Hematopoietic multipotent progenitor cell treated with erythropoietin and hydrocortisone succinate and interleukin-3 and kit ligand, for 6 days (in vitro differentiated cells): ENCODE measurements around the gene FER.
"Not testable (repeated sequence)": the region's sequence is repeated elsewhere in the genome, so short reads cannot be mapped to it uniquely, and the experiment has no call there.

Source experiments
- DNase-seq: peaks from one replicate; pipeline ENCODE4 v3.0.0-alpha.2; 2015

FER gene

DNA sequence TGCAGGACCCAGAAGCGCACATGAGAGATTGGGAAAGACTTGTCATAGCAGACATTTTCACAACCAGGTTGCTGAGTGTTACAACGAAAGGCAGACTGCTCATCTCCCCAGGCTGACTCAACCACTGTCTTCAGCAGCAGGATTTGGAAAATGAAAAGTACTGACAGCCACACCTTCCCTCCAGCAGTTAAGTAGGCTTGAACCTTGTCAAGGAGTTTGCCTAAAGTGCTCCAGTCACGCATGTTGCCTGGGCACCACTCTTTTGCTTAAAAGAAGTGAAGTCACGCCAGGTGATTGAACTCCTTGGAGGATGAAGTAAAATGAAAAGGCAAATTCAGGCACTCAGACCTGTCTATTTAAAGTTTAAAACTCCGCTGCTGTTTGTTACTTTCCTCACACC, 304.5 kb downstream of the FER start:
- DNase-seq, result not testable (repeated sequence)

DNA sequence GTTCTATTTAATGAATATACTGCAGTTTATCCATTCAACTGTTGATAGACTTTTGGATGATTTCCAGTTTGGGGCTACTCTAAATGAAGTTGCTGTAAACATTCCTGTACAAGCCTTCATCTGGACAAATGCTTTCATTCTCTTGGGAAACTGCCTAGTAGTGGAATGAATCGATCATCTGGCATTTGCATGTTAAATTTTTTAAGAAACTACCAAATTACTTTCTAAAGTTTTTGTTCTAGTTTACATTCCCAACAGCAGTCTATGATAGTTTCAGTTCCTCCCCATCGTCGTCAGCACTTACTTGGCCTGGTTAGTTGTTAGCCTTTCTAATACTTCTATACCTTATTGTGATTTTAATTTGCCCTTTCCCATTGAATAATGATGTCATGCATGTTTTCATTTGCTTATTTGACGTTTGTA, 306.3 kb downstream of the FER start:
- DNase-seq, result no peak

DNA sequence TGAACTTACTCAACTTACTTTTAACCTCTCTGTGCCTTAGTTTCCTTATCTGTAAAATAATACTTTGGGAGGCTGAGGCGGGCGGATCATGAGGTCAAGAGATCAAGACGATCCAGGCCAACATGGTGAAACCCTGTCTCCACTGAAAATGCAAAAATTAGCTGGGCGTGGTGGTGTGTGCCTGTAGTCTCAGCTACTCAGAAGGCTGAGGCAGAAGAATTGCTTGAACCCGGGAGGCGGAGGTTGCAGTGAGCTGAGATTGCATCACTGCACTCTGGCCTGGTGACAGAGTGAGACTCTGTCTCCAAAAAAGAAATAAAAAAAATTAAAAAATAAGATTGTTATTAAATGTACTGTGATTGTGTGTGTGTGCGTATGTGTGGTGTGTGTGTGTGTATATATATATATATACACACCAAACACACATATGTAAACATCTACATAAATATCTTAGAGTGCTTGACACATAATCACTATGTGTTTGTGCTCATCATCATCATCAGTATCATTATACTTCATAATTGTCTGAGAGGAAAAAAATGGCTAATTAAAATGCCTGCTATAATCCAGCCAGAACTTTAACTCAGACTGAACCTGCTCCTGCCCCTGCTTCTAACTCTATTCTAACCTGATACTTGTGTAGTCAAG, 312.8 kb downstream of the FER start:
- DNase-seq, result no peak

DNA sequence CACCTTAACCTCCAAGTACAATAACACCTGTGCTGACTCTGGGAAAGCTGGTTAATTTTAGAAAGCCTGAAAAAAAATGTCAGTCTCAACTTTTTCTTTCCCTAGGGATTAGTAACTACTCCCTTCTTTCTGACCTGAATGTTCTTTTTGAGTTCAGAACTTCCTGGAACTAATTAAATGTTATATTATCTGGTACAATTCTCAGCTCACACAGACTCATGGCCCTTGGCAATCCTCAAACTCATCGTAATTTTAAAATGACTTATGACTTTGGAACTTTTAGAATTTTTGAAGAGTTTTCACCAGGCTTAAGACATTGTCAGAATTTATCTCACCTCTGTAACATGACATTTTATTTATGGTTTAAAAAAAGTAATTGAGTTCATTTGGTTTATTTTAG, 315.0 kb downstream of the FER start:
- no peak for DNase-seq

DNA sequence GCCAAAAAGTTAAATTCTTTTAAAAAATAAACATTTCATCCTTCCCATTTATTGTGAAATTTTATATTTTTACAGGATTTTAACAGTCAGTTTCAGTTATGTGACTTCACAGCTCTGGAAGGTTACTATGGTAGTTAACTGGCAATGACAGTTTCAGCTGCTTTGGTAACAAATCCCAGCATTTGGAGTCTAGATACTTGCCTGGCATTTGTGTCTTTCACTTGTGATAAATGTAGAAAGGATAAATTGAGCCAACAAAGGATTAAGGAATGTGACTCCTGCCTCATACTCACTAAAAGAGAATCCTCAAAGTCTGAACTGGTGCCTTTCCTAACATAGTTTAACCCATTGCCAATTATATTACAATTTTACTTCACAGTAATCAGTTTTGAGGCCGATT, 315.5 kb downstream of the FER start:
- DNase-seq, result no peak

DNA sequence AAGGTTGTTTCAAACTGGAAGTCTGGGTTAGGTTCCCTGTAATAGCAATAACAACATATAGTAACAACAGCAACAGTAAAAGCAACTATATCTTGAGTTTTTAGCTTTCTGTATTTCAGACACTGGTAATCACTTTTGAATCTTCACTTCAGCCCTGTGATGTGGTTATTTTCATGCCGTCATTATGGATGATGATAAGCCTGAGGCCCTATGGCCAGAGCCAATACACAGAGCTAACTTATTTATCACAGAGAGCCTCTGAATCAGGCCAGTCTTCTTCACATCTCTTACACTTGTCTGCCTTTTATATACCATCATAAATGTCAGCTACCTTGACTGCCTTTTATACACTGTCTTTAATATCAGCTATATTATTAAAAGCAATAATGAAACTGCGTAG, 329.0 kb downstream of the FER start:
- no peak for DNase-seq

DNA sequence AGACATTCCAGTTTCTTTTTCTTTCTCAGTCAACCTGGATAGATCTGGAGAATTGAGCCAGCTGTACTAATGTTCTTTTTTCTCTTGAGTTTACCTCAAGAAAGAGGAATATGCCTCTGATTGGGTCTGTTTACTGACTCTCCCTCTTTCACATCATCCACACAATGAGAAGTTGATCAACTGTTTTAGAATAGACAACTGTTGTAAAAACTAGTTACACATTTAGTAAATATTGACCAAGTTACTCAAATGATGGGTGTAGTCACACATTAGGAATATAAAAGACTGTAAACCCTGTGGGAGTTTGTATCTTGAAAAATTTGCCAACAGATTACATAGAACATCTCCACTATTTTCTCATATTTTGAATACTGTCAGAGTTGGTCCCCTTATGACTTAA, 330.8 kb downstream of the FER start:
- no peak for DNase-seq

DNA sequence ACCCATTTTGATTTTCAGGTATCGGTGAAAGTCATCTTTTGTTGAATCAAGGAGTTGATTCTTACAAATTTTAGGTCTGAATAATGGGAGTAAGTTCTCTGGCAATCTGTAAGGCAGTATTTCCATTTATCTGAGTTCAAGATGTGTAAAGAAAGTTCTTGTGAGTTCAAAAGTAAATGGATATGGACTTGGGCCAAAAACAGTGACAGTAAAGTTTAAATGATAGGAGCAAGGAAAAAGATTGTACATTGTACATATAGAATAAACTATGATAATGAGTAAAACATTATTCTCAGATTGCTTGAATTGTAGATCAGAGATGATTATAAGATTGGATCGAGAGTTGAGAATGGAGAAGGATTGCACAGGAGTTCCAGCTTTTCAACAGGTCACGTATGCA, 332.8 kb downstream of the FER start:
- DNase-seq, result no peak

DNA sequence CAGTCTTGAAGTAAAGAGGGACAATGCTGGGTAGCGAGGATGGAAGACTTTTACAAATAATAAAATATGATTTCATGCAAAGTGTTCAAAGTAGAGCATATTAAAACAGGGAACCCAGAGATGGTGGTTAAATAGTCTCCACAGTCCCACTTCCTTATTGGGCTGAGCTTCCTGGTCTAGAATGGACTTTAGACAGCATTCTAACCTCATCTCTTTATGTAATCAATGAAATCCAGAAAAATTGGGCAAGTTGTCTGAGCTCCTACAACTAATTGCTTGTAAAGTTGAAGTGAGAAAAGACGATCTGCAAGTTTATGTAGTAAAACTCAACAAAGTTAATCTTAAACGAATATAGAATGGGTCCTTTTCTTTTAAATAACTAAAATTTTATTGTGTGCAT, 333.2 kb downstream of the FER start:
- DNase-seq, result no peak

DNA sequence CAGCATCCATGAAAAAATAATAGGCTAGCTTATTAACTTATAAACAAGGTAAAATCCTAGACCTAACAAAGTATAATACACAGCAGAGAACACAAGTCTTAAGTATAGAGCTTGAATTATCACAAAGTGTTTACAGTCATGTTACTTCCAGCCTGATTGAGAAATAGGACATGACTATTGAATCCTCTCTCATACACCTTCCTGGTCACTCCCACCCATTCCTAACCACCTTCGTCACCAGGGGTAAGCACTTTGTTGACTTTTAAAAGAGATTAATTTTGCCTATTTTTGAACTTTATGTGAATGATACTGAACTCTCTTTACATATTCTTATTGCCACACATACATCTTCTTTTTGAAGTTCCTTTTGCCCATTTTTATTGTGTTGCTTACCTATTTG, 336.2 kb downstream of the FER start:
- DNase-seq, result no peak

DNA sequence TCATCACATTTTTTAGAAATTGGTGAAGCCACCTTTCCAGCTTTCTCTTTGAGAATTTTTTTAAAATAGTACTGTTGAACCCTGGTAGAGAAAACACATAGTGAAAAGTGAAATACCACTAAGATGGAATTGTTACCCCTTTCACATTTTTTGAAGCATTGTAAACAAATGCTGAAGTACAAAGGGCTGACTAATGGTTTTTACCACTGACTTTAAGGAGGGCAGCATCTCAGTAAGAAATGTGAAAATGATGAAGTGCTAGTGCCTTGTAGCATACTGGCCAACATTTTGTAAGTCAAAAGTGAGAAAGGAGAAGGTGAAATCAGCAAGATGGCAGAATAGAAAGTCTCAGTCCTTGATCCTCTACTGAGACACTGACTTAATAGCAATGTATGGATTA, 341.5 kb downstream of the FER start:
- no peak for DNase-seq

DNA sequence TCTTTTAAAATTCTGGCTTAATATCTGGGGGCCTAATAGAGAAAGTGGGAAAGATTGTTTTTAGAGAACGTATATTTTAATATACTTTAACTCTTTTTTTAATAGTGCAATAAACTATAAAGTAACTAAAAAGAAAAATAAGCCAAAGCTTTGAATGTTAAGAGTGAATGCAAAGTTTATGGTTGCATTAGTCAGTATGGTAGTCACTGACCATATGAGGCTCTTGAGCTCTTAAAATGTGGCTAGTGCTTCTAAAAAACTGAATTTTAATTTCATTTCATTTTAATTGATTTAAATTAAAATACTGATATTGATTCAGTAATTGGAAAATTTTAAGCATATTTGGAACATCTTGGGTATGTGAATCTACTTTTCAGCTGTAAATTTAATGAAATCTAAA, 351.4 kb downstream of the FER start:
- no peak for DNase-seq

DNA sequence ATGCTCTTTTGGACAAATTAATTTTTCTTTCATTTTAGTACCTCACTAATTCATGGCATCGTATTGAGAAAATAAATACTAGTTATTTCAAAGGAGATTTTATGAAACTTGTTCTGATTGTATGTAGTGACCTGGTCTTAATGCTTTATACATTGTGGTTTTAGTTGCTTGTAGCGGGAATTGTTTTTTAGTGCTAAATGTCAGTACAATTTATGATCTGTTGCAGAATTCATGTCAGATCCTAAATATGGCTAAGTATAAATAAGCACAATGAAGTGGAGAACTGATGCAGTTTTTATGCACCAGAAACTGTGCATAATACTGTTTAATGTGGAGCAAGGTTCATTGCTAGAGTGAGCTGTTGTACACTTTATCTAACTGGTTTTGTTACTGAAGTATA, 353.3 kb downstream of the FER start:
- no peak for DNase-seq

DNA sequence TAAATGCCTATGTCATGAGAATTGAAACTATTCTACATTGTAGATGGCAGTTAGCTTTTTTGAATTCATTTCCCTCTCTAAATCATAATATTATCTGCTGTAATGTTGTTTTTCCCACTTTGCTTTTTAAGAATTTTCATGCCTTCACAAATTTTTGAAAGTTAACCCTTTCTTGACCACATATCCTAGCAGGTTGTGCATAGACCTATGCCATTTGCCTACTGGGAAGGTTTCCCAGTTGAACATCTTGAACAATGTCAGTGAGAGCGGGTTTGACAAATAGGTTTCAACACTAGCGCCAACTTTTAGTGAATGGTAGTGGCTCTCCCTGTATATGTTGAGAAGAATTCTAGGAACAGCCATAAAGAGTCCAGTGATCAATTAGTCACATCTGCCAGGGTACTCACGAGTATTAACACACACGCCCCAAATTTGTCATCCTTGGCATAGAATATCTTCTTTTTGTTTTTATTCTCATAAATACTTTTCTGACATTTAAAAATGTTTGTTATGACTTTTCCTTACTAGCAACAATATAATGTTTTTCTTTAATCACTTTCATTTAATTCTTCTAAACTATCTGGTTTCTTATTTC, 354.5 kb downstream of the FER start:
- no peak for DNase-seq

DNA sequence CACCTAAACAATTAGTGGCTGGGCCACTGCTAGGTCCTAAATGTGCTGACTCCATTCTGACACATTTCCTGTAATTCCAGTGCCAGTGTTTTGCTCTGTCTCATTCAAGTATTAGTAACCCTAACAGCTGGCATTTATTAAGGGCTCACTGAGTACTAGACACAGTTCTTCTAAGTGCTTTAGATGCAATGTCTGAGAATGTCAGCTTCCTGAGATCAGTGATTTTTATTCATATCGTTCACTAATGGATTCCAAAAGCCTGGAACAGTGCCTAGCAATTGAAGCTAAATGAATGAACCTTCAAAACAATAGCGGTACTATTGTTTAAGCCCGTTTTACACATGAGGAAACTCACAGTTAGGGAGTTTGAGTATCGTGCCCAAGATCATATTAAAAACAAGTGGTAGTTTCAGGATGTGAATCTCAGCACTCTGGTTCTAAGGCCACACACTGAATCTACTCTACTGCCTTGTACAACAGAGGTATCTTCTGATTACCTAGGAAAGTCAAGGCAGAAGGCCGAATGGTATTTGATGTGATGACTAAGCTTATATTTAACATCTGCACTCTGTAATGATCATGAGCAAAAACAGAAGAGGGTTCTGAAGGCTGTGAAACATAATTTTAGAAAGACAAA, 358.1 kb downstream of the FER start:
- no peak for DNase-seq

DNA sequence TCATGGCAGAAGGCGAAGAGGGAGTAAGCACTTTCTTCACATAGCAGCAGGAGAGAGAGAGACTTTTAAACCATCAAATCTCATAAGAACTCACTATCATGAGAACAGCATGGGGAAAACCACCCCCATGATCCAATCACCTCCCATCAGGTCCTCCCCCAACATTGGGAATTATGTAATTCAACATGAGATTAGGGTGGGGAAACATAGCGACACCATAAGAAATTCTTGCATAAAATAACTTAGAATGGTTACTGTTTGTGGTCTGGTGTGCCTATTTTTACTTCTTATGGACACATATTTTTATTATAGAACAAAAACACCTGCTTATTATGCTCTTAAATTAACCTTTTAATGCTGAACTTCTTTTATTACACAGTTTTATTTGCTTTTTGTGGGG, 364.0 kb downstream of the FER start:
- DNase-seq, result no peak

DNA sequence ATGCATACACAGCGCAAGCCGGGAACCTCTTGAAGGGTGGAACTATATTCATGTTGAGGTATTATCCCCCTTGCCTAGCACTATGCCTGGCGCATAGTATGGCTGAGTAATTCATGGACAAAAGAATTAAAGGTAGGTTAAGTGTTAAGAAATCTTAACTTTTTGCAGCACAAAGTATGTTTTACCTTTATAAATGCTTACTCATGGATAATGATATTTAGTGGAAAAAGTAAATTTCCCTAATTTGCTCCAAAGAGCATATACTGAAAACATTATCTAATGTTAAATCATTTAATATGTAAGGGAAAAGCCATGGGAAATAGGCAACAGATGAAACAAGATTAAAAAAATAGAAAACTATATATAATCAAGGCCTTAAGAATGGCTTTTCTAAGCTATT, 365.9 kb downstream of the FER start:
- DNase-seq, result no peak

DNA sequence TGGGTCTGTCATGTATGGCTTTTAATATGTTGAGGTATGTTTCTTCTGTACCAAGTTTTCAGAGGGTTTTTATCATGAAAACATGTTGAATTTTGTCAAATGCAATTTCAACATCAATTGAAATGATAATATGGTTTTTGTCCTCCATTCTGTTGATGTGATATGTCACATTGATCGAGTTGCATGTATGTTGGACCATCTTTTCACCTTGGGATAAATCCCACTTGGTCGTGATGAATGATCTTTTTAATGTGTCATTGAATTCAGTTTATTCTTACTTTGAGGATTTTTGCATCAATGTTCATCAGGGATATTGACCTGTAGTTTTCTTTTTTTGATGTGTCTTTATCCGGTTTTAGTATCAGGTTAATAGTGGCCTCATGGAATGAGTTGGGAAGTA, 373.5 kb downstream of the FER start:
- DNase-seq, result no peak

DNA sequence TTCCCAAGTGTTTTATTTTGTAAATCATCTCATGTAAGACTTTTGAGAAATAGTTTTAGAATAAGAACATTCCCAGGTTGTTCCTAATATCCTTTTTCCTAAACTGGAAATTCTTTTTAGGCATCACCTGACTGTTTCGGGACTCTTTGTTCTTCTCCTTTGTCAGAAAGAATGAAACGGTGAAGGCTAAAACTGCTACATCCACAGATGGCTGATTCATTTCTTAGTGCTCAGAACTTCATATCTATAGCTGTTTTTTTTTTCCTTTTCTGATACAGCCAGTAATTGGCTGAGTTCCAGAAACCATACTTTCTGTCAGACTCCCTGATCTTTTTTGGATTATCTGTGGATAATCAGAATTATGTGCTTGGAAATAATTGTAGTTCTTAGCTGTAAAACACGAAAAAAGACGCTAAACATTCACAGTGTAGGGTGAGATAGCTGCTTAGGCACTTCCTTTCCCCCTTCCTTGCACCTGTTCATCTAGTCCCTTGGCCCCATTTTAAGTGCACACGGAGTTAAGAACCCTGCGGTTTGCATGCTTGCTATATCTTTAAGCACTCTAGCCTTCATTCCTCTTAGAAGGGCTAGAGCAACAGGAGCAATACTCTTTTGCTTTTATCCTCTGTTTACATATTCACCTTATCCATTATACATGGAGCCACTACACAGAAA, 378.2 kb downstream of the FER start:
- DNase-seq, result peak; percentile 7

DNA sequence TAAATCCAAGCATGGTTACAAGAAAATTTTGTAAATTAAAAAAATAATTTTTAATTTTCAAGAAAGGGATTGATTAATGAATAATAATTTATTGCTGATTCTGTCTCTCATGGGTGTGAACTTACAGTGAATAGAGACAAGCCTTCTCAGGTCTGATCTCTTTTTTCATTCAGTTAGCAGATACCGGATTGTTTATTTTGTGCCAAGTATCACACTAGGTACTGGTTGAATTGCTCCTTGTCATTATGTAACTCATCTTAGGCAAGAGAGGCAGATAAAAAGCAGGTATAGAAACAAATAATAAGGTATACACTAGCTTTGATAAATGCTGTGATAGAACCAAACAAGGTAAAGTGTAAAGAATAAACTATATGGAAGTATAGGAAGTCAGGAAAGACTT, 378.8 kb downstream of the FER start:
- no peak for DNase-seq

DNA sequence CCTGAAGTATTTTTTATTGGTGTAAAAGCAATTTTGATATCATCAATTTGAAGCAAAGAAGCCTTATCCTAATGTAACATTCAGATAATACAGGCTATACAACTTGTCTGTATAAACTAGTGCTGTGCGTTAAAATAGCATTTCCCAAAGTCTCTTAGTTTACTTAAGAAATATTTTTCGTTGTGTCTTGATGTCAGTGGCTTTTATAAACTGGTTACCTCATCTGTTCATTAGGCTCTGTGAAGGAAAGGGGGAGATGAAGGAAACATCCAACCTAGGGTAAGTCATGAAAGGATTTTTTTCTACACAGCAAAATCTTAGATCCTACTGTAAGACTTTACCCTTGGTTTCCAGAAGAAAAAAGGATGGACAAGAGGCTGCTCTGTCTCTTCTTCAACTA, 389.2 kb downstream of the FER start:
- no peak for DNase-seq

DNA sequence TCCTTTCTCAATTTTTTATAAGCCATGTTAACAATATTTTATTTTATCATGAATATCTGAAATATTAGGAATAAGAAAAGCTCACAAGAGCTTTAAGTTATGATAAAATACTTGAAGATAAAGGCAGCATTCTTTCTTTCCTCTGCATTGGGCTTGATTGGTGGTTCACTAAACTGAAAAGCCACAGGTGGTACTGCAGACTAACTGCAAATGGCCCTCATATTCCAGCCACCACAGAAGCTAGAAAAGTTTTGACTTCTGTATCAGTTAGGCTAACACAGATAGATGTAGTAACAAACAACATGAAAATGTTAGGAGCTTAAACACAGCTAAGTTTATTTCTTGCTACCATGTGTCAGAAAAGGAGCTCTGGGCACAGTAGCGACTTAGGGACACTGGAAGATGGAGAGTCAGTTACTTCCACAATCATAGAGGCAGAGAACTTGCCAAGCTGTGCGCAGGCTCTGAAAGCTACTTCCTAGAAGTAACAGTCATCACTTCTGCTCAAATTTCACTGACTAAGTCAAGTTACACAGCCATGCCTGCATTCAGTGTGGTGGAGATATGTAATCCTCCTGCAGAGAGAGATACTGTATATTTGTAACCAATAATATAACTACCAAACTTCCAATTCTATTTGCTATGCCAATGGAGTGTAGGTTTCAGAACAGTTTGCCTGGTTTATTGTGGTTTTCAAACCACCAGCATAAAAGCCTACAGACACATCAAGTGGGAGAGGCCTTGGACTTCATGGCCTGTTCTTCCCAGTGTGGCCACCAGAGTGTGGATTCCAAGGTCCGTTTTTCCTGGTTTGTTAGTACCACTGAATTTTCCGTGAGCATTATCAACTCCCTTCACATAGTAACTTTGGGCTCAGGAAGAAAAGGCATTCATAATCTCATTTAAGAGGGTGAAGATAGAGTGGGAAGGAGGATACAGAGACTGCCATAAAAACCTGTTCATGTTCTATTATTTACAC, 393.8 kb downstream of the FER start:
- DNase-seq, result no peak

DNA sequence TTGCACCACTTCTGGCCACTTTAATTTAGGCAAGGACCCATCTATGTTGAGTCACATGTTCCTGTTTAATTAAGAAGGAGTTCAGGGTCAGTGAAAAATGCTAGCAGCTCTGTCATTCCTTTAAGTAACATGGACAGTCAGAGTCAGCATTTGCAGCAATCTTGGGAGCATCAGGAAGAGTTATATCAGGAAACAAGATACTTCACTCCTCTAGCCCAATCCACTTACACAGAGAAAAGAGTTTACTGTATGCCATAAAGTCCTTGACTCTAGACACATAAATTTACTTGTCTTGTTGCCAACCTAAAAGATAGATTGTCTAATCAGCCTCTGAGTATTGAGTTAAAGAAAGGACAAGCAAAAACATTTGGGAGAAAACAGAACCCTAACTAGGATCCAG, 395.3 kb downstream of the FER start:
- no peak for DNase-seq
